Activated CD4-positive, alpha-beta T cell treated with anti-CD3 and anti-CD28 coated beads, Interleukin-2, amount 50 U/mL, for 16 hours (primary cell): ENCODE data around the gene CTNNA3.
A peak's percentile ranks its signal among the peaks of the same experiment; 100 is the strongest.

Experiments used
- DNase-seq: peaks from one replicate; pipeline ENCODE4 v3.0.0-alpha.2; 2020

Gene CTNNA3

GRCh38 chr10:67664942-67665341 lies 31.1 kb downstream of the CTNNA3 start:
- DNase-seq = no peak

DNA sequence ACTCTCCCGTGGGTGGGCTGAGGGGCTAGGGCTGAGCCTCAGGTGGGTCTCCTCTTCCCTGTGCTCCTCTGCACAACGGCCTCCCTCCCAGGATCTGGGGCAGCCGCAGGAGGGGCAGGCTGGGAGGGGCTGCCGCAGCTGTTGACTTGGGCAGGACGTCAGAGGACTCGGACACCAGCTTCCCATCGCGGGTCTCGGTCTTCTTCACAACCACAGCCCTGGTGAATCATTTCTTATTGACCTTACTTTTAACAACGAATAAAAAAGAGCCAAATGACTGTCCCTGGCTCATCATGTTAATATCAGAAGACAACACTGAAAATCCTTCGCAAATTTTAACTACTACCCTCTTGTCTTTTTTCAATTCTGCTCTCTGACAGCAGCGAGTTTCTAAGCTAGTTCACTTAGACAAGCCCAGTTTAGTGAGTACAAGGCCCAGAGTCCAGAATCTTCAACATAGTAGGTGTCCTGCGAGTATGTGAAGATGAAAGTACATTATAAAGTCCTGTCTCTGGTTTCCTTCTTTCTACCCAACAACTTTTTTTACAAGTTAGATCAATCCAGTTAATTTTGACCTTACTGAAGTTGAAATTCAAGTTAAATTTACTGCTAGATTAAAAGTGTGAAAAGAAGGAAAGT lies 32.4 kb downstream of the CTNNA3 start:
- no peak for DNase-seq

- DNase-seq = no peak
These were observed 33.6 kb downstream of the CTNNA3 start for GRCh38 chr10:67662415-67662814.

DNA sequence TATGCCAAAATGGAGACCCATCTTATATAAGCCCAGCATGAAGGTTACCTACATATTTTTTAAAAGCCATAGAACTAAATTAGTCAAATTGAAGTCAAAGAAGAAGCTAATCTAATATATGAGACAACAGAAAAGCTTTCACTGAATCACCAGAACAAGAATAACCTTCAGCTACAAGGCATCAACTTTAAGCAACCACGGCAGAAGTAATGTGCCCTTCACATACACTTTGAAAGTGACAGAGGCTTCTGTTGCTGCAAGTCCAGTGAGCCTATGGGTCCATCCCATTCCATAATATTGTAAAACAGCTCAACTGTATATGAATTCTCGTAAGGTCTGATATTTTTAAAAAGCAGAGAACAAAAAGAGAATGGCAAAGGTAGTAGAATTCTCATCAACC lies 36.5 kb downstream of the CTNNA3 start:
- DNase-seq = no peak

GRCh38 chr10:67657775-67658174 lies 38.2 kb downstream of the CTNNA3 start:
- no peak for DNase-seq

DNA sequence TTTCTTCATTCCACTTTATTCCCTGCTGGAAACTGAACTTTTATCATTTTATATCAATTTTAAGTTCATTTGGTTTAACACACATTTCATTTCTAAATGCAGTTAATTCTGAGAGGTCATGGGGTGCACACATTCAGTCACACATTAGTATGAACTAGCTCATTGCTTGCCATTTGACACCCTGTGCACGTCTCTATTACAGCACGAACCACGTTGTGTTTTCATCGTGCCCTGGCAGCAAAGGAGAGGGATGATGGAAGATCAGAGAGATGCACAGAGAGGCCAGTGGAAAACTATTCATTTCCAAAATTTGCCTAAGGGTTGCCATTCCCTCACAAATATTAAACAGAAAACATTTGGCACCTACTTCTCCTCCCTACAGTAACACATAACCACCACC lies 45.4 kb downstream of the CTNNA3 start:
- no peak for DNase-seq

DNA sequence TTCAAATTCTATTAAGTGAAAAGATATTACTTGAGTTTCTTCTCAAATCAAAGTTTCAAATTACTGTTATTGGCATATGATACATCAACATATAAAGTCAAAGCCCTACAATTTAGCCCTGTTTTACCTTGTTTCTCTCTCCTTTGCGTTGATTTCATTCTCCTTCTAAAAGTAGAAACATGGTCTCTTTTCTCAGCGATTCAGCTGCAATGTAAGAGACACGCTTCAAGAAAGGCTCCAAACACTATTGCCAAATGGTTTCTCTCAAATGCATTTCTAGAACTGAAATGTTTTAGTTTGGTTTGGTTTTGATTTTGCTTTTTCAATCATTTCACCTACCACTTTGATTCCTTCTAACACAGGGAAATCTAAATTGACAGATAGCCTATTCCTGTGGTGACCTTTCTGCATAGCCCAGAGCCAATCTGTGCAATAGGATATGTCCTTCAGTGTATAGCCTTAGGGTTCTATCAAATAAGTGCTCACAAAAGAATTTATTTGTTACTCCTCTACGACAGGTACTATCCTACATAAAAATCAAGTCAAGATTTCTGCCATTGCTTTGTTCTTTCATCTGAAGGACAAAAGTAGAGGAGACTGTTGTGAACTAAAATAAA lies 47.3 kb downstream of the CTNNA3 start:
- no peak for DNase-seq

DNA sequence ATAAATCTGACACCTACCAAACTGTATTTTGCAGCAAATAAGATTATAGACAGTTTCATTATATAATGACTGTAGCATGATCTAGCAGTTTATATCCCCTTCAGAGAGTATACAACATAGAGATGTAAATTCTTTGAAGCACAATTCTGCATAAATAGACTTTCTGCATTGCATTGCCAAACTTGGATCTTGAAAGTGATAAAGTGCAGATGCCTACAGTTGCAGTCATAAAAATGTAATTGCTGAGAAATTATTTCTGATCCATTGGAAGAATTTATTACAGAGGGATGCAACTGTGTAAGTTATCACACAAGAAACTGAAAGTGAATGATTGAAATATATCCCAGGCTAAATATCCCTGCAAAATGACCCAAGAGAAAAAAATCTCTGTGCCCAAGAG lies 65.1 kb downstream of the CTNNA3 start:
- DNase-seq = no peak

DNA sequence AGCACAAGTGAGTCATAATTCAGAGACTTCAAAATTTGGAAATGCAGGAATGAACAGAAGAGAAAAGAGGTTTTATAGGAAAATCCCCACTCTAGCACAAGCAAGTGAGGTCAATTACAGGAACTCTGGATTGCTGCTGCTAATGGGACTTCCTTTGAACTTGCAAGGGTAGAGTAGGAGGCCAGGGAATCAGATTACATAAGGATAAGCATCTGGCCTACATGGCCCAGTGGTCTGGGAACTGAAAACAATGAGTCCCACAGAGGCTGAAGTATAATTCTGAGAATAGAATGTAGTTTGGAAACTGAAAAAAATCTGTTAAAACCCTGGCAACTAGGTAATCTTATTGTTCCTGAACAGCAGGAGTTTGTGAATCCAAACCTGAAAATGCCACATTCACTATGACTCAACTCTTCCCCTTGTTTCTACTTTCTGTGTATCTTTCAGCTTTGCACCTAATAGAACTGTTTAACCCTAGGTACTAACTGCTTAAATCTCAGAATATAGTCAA lies 66.5 kb downstream of the CTNNA3 start:
- no peak for DNase-seq

- no peak for DNase-seq
These were observed 73.0 kb downstream of the CTNNA3 start for GRCh38 chr10:67622984-67623383.

DNA sequence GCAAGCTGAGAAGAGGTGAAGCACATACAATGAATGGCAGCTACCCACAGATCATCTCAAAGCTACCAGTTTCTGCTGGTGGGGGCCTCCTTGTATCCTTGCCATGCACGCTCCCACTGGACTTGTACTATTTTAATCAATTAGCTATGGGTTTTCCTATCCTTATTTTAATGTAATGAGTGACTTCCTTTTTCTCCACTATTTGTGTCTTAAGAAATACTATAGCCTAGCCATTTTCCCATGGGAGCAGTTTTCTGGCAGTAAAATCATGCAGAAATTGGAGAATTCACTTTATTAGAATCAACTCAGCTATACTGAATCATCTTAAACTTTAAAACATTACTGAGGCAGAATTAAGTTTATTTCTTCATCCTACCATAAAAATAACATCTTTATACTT lies 73.5 kb downstream of the CTNNA3 start:
- no peak for DNase-seq

DNA sequence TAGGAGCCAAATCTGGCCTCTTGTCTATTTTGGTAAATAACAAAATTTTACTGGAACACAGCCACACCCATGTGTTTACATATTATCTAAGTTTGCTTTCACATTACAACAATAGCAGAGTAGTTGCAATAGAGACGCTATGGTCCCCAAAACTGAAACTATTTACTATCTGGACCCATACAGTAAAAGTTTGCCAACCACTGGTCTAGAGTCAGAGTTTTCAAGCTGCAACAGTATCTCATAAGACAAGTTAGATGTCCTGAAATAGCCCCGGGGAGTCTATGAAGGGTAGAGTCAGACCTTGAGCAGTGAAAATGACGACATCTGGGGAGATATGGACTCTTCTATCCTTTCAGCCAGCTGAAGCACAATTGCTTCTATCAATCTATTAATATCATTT lies 74.2 kb downstream of the CTNNA3 start:
- no peak for DNase-seq

DNA sequence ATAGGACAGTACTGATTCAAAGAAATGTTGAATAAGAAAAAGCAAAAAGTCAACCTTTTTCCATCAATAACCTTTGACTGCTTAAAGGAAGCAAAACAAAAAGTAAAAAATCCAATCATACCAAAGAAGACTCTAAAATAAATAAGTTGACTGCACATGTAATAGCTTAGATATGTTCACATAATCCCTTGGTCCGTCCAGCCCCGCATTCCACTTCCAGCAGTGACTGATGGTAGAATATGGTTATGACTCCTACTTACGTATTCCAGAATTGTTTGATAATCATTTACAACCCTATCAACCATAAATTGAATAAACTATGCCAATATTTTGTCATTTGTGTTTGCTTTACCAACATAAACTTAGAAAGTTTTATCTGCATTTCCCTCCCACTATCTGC lies 77.9 kb downstream of the CTNNA3 start:
- no peak for DNase-seq

- peak; percentile 92 for DNase-seq
These were observed 83.1 kb downstream of the CTNNA3 start for GRCh38 chr10:67612577-67613537.

DNA sequence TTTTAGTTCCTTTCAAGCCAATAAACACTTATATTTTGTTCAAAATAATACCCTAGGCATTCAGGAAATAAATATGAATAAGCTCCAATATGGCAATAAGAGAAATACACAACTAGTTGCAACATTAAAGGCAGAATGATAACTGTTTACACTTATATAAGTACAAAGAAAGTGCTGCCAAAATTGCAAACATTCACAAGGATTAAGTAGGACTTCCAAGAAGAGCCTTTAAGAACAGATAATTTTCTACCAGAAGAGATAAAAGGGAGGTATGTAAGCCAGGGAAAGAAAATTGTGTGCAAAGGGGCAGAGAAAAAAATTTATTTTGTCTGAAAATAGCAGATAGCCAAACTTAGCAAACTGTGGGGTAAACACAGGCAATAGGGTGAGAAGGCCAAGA lies 83.8 kb downstream of the CTNNA3 start:
- DNase-seq = no peak

DNA sequence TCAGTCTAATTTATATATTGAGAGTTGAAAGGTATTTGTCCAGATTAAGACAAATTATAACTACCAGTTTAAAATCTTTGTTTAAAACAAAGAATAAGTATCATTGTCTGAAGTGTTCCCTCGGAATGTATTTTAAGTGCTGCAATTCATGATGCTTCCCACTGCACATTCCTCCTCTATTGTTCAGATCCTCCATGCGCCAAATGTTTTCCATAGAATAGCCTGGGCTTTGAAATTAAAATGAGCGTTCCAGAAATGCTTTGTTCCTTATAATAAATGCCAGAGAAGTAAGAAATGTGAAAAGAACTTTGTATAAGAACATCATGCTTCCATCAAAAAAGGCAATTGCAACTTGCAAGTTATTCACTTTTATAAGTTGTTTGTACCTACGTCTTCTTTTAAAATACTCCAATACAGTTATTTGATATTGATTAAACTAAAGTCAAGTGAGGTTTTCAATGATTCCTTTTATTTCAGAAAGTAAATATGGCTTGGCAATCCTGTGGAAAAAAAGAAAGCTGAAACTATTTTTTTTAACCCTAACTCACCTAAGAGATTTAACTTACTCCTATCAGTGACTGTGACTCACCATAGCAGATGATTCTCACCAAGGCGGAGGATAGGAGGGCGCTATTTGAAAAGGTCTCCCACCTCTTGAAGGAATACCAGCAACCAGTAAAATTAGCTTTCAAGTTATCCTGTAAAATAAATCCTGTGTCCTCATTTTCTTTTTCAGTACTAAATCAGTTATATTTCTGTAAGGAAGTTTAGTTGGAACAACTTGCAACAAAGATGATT lies 85.8 kb downstream of the CTNNA3 start:
- no peak for DNase-seq

- no peak for DNase-seq
These were observed 88.0 kb downstream of the CTNNA3 start for GRCh38 chr10:67608001-67608400.

DNA sequence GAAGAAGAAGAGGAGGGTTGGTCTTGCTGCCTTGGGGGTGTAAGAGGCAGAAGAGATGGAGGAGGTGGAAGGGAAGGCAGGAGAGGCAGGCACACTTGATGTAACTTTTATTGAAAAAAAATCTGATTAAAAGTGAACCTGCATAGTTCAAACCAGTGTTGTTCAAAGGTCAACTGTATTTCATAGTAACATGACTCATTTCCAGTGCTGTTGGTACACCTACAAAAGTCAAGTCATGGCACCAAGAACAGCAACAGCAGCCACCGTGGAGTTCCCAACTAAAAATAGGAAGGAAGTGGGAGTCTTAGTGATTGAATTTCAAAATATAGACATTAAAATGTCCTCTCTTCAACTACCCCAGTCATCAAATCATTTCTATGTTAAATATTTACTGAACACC lies 88.5 kb downstream of the CTNNA3 start:
- no peak for DNase-seq

DNA sequence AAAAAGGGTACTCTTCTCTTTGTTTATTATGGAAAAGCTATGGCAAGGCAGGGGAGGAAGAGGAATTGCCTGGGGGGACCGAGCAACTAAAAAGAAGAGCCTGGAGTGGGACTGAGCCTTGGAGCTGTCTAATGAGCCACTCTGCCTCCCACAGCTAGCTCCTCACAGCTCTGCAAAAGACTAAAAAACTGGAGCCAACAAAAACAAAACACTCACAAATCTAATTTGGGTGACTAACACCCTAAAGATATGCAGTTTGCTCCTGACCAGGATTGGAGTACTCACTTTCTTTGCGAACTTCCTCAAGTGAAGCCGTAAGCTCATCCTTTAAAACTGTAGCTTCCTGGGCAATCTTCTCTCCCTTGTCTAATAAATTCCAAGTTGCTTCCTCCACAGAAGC lies 89.4 kb downstream of the CTNNA3 start:
- DNase-seq = no peak

DNA sequence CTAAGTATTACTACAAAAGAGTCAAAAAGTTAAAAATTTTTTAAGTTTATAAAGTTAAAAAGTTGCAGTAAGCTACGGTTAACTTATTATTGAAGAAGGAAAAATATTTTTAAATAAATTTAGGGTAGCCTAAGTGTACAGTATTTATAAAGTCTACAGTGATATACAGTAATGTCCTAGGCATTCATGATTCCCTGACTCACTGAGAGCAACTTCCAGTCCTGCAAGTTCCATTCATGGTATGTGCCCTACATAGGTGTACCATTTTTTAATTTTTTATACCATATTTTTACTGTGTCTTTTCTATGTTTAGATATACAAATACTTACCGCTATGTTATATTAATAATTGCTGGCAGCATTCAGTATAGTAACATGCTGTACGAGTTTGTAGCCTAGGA lies 92.3 kb downstream of the CTNNA3 start:
- DNase-seq = no peak

GRCh38 chr10:67603086-67603485 lies 92.9 kb downstream of the CTNNA3 start:
- DNase-seq = no peak

DNA sequence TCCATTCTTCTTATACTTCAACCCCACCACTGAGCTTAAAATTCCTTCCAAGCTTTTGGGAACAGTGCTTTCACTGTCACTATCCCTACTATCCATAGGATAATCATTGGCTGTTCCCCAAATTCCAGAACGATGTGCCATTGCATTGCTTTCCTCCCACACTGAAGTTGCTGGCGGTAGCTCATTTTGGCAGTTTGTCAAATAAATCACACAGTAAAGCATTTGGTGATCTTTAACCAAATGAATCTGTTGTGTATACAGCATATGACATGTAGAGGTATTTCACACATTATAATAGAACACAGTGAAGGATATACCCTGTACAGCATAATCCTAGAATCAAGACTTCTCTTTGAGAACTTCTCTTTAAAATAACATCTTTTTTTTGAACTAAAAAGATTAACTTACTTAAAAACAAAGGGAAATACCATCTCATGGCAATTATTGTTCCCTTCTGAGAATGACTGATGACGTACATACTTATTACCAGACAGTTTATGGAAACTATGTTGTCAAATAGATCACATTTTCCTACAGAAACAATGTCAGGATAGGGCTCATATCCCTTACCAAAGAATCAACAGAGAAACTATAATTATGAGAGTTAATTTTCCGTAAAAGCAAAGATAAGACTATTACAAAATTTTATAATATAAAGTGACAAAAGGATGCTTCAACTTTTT lies 93.6 kb downstream of the CTNNA3 start:
- no peak for DNase-seq
